Measurements from ENCODE around the gene FBXL4.

DNA sequence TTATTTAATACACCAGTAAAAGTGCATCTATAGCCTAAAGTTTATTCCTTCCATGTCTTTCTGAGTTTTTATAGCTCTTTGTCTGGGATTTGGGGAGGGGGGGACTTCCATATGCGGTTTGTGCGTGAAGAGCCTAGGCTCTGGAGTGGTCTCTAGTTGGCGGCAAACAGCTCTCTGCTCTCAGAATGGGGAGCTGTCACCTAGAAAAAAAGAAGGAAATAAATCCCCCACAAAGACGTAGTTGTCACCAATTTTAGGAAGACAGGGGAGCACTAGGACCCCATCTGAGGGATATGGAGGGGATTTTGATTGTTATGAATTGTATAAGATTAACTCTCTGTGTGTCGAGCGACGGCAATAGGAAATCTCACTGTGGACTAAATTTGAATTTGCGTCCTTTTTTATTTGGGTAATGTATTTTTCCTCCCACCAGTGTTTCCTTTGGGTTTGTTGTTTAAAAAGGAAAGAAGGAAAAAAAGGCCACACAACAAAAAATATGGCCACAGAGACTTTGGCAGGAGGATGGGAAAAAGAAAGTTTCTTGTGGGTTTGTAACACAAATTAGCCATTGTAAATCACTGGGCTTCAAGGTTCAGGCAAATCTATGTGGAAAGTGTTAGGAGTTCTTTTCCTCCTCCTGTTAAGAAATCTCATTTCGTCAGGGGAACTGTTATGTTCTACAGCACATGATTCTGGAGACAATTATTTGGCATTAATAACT, 106.0 kb downstream of the FBXL4 start:
- TF ChIP-seq TAF1 (IDR thresholded peaks at IDR 0.05; ENCODE audit: low read depth) (no peak), NFIC (IDR thresholded peaks at IDR 0.05) (no peak), TCF12 (IDR thresholded peaks at IDR 0.05; ENCODE audit: low read depth) (no peak), RAD21 (IDR thresholded peaks at IDR 0.05; ENCODE audit: low read depth) (no peak), REST (IDR thresholded peaks at IDR 0.05; ENCODE audit: low read depth) (no peak), CEBPB (IDR thresholded peaks at IDR 0.05) (no peak), ZBTB7A (IDR thresholded peaks at IDR 0.05; ENCODE audit: low read depth) (no peak), MAX (IDR thresholded peaks at IDR 0.05) (no peak), YY1 (IDR thresholded peaks at IDR 0.05; ENCODE audit: low read depth) (no peak), EP300 (IDR thresholded peaks at IDR 0.05; ENCODE audit: borderline replicate concordance) (no peak), EGR1 (IDR thresholded peaks at IDR 0.05) (no peak), TEAD4 (IDR thresholded peaks at IDR 0.05) (no peak)

All from Ishikawa (cell line).